ENCODE results near the gene ATXN2. TPM values are rescaled to one million over a fixed set of nuclear protein-coding genes. Genes with fewer than 3 reads are reported as not detected.
"Not testable (repeated sequence)": the region's sequence is repeated elsewhere in the genome, so short reads cannot be mapped to it uniquely, and the experiment has no call there.

The ATXN2 gene
- polyA plus RNA-seq, 1 experiment, result 19.1 TPM

DNA sequence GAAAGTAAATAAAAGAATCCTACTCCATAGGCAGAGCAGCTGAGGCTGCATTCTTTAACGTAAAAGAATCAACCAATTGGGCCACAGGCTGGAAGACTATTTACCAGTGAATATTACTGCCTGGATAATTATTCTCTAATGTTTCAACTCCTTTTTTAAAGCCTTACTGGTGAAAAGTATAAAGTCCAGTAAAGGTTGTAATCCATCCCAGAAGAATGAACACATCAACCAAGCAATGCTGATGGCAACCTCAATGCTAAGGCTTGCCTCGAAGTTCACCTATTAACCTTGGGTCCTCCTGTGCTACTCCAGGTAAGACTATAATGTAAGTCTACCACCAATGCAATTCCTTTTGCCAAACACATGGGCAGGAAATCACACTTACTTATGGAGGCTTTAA, 77.3 kb downstream of the ATXN2 start:
- CTCF ChIA-PET, result interaction anchor here (0.6 kb wide), 1 partner anchor 7 kb away, joined by 9 read pairs; no protein-coding TSS in a partner anchor
- no peak for DNase-seq (ENCODE audit: low read depth, low spot score)
- no peak overlapping the region for H3K4me3 ChIP-seq (ENCODE audit: low read depth, low read length)
- POLR2A ChIA-PET, result no interaction called here
- TF ChIP-seq, protein P1, sequence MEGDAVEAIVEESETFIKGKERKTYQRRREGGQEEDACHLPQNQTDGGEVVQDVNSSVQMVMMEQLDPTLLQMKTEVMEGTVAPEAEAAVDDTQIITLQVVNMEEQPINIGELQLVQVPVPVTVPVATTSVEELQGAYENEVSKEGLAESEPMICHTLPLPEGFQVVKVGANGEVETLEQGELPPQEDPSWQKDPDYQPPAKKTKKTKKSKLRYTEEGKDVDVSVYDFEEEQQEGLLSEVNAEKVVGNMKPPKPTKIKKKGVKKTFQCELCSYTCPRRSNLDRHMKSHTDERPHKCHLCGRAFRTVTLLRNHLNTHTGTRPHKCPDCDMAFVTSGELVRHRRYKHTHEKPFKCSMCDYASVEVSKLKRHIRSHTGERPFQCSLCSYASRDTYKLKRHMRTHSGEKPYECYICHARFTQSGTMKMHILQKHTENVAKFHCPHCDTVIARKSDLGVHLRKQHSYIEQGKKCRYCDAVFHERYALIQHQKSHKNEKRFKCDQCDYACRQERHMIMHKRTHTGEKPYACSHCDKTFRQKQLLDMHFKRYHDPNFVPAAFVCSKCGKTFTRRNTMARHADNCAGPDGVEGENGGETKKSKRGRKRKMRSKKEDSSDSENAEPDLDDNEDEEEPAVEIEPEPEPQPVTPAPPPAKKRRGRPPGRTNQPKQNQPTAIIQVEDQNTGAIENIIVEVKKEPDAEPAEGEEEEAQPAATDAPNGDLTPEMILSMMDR (IDR thresholded peaks at IDR 0.05; ENCODE audit: low read depth, low read length), result no peak
- H3K27me3 ChIP-seq (ENCODE audit: control insufficient read depth, insufficient read depth, low read length), result no peaks in the 10 kb centered on the region
- no peaks in the 10 kb centered on the region for H3K9me3 ChIP-seq (ENCODE audit: control insufficient read depth, insufficient read depth, low read length)
- H3K27ac ChIP-seq (ENCODE audit: low read depth, low read length), result no peak overlapping the region

DNA sequence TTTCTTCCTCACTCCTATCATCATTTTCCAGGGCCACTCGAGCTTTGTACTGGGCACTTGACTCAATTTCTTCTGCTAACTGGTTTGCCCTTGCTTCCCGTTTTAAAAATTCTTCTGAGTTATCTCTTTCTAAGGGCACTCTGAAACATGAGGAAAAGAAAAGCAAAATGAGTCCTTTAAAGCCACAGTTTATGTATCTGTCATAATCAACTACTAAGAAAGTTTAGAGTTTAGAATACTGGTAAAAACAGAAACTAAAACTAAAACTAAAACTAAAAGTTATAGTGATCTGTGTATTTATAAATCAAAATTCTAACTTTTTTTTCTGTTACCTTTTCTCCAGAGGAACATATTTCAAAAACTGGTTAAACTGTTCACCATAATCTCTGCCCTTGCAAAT, 79.2 kb downstream of the ATXN2 start:
- Histone ChIP-seq H3K27me3 (ENCODE audit: control insufficient read depth, insufficient read depth, low read length) (no peaks in the 10 kb centered on the region), H3K4me3 (ENCODE audit: low read depth, low read length) (no peak overlapping the region), H3K9me3 (ENCODE audit: control insufficient read depth, insufficient read depth, low read length) (no peaks in the 10 kb centered on the region), H3K27ac (ENCODE audit: low read depth, low read length) (no peak overlapping the region)
- POLR2A ChIA-PET, result no interaction called here
- TF ChIP-seq, protein P1 (IDR thresholded peaks at IDR 0.05; ENCODE audit: low read depth, low read length), result no peak
- CTCF ChIA-PET, result interaction anchor here (1.0 to 1.4 kb wide), 3 partner anchors 8 to 123 kb away, joined by 3 to 5 read pairs (median 4); no protein-coding TSS in a partner anchor
- no peak for DNase-seq (ENCODE audit: low read depth, low spot score)

DNA sequence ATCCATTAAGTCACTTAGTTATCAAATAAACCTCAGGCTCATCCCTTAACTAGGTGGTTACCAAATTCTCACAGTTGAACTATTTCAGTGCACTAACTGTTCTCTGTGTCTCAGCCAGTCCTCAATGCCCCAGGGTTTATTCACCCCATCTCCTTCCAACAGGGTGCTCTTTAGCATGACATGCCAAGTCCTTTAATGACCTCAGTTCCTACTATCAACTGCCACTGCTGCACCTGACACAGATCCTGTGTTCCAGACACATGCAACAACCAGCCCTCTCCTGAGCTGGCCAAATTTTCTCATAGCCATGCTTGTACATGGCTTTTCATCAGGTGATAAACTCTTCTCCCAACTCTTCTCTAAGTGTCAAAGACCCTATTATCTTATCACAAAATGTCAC, 80.0 kb downstream of the ATXN2 start:
- no peaks in the 10 kb centered on the region for H3K27me3 ChIP-seq (ENCODE audit: control insufficient read depth, insufficient read depth, low read length)
- no peaks in the 10 kb centered on the region for H3K9me3 ChIP-seq (ENCODE audit: control insufficient read depth, insufficient read depth, low read length)
- ChIA-PET POLR2A (interaction anchor here (0.6 kb wide), 1 partner anchor 136 kb away, joined by 5 read pairs; no protein-coding TSS in a partner anchor), CTCF (interaction anchor here (1.0 to 1.4 kb wide), 3 partner anchors 9 to 122 kb away, joined by 3 to 5 read pairs (median 4); no protein-coding TSS in a partner anchor)
- H3K27ac ChIP-seq (ENCODE audit: low read depth, low read length), result no peak overlapping the region
- TF ChIP-seq, protein P1 (IDR thresholded peaks at IDR 0.05; ENCODE audit: low read depth, low read length), result no peak
- DNase-seq (ENCODE audit: low read depth, low spot score), result no peak
- no peak overlapping the region for H3K4me3 ChIP-seq (ENCODE audit: low read depth, low read length)

DNA sequence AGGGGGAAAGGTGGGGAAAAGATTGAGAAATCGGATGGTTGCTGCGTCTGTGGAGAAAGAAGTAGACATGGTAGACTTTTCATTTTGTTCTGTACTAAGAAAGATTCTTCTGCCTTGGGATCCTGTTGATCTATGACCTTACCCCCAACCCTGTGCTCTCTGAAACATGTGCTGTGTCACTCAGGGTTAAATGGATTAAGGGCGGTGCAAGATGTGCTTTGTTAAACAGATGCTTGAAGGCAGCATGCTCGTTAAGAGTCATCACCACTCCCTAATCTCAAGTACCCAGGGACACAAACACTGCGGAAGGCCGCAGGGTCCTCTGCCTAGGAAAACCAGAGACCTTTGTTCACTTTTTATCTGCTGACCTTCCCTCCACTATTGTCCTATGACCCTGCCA, 91.4 kb downstream of the ATXN2 start:
- H3K4me3 ChIP-seq (ENCODE audit: low read depth, low read length); H3K9me3 ChIP-seq (ENCODE audit: control insufficient read depth, insufficient read depth, low read length); DNase-seq (ENCODE audit: low read depth, low spot score); H3K27ac ChIP-seq (ENCODE audit: low read depth, low read length); POLR2A ChIA-PET; CTCF ChIA-PET; H3K27me3 ChIP-seq (ENCODE audit: control insufficient read depth, insufficient read depth, low read length): not testable (repeated sequence)

DNA sequence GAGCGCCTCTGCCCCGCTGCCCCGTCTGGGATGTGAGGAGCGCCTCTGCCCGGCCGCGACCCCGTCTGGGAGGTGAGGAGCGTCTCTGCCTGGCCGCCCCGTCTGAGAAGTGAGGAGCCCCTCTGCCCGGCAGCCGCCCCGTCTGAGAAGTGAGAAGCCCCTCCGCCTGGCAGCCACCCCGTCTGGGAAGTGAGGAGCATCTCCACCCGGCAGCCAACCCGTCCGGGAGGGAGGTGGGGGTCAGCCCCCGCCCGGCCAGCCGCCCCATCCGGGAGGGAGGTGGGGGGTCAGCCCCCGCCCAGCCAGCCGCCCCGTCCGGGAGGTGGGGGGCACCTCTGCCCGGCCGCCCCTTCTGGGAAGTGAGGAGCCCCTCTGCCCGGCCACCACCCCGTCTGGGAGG, 91.9 kb downstream of the ATXN2 start:
- POLR2A ChIA-PET; DNase-seq (ENCODE audit: low read depth, low spot score); H3K4me3 ChIP-seq (ENCODE audit: low read depth, low read length); H3K9me3 ChIP-seq (ENCODE audit: control insufficient read depth, insufficient read depth, low read length); H3K27ac ChIP-seq (ENCODE audit: low read depth, low read length); CTCF ChIA-PET; H3K27me3 ChIP-seq (ENCODE audit: control insufficient read depth, insufficient read depth, low read length): not testable (repeated sequence)

DNA sequence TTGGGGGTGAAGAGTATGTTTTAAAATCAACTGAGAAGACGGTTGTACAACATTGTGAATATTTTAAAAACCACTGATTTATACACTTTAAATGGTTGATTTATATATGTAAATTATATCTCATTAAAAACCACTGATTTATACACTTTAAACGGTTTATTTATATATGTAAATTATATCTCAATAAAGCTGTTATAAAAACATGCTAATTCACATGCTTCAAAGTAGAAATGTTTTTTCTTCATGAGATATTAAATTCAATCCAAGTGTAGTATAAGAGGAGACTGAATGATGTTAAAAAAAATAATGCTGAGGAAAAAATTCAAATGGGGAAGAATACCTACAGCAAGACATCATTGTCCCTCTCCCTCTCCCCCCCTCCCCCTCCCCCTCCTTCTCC, 92.9 kb downstream of the ATXN2 start:
- Histone ChIP-seq H3K9me3 (ENCODE audit: control insufficient read depth, insufficient read depth, low read length) (no peaks in the 10 kb centered on the region), H3K27ac (ENCODE audit: low read depth, low read length) (no peak overlapping the region), H3K27me3 (ENCODE audit: control insufficient read depth, insufficient read depth, low read length) (no peaks in the 10 kb centered on the region), H3K4me3 (ENCODE audit: low read depth, low read length) (no peak overlapping the region)
- DNase-seq (ENCODE audit: low read depth, low spot score), result no peak
- POLR2A ChIA-PET, result no interaction called here
- TF ChIP-seq, protein P1 (IDR thresholded peaks at IDR 0.05; ENCODE audit: low read depth, low read length), result no peak
- CTCF ChIA-PET, result interaction anchor here (0.8 to 1.6 kb wide), 4 partner anchors 9 to 109 kb away, joined by 3 to 6 read pairs (median 4); no protein-coding TSS in a partner anchor

Data from AG04450 (cell line).